ENCODE results near the gene GBA3.

DNA sequence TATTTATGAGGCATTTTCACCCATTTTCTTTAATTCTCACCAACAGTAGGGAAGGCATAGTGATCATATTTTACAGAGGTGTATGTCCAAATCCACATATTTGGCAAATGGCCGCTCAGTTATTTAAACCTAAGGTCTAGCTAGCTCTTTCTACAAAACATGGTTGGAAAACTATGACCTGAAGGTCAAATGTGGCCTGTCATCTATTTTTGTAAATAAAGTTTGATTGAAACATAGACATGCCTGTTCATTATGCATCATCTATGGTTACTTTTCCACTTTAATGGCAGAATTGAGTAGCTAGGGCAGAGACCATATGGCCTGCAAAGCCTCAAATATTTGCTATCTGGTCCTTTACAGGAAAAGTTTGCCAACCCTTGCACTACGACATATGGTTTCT, 44.2 kb downstream of the GBA3 start:
- TF ChIP-seq SUZ12 (IDR thresholded peaks at IDR 0.05; ENCODE audit: low read length) (no peak), POLR2A (IDR thresholded peaks at IDR 0.05; ENCODE audit: control extremely low read depth in 1 of 2, low read depth in 2 of 2, low read length in 2 of 2) (no peak), EZH2 (IDR thresholded peaks at IDR 0.05; ENCODE audit: low read depth, low read length, severe bottlenecking) (no peak), BCL11A (IDR thresholded peaks at IDR 0.05; ENCODE audit: low read depth in 2 of 2, low read length in 2 of 2) (no peak)
- TF ChIP-seq, protein P1, sequence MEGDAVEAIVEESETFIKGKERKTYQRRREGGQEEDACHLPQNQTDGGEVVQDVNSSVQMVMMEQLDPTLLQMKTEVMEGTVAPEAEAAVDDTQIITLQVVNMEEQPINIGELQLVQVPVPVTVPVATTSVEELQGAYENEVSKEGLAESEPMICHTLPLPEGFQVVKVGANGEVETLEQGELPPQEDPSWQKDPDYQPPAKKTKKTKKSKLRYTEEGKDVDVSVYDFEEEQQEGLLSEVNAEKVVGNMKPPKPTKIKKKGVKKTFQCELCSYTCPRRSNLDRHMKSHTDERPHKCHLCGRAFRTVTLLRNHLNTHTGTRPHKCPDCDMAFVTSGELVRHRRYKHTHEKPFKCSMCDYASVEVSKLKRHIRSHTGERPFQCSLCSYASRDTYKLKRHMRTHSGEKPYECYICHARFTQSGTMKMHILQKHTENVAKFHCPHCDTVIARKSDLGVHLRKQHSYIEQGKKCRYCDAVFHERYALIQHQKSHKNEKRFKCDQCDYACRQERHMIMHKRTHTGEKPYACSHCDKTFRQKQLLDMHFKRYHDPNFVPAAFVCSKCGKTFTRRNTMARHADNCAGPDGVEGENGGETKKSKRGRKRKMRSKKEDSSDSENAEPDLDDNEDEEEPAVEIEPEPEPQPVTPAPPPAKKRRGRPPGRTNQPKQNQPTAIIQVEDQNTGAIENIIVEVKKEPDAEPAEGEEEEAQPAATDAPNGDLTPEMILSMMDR (IDR thresholded peaks at IDR 0.05; ENCODE audit: control extremely low read depth in 1 of 3, insufficient read depth in 1 of 3, low read depth in 1 of 3, low read length in 3 of 3): no peak
